ENCODE measurements around the gene NUP93. TPM values are rescaled to one million over a fixed set of nuclear protein-coding genes. Genes with fewer than 3 reads are reported as not detected.

NUP93 gene
- total RNA-seq, 1 experiment from 2014 or later: 74.7 TPM

- peaks cover 16% of the 10 kb centered on the region; the same call in 1 of the 2 replicates for H3K36me3 ChIP-seq (ENCODE audit: low read depth)
- ChIA-PET POLR2A (ENCODE audit: unreplicated experiment) (no interaction called here), CTCF (no interaction called here)
- H3K4me3 ChIP-seq: no peak overlapping the region
- no peak overlapping the region for H3K4me2 ChIP-seq
- no peaks in the 10 kb centered on the region for H3K9me3 ChIP-seq (ENCODE audit: insufficient read depth, low read depth)
- no TSS peak for BruUV-seq (replicated peaks)
- intact Hi-C loops (cut with micrococcal nuclease; ENCODE audit: unreplicated experiment): no loop called here
- no peak overlapping the region for H3K27ac ChIP-seq
- no peak for DNase-seq
- TF ChIP-seq EZH2 (IDR thresholded peaks at IDR 0.05; ENCODE audit: low read depth) (no peak), CTCF (conservative IDR thresholded peaks at IDR 0.05) (no peak)
- no peaks in the 10 kb centered on the region for H3K4me1 ChIP-seq (replicated peaks; ENCODE audit: insufficient read depth)
- H2AFZ ChIP-seq: no peak overlapping the region
- no peaks in the 10 kb centered on the region for H3K9me2 ChIP-seq (ENCODE audit: insufficient read depth)
- H3K27me3 ChIP-seq (ENCODE audit: insufficient read depth, low read depth): no peaks in the 10 kb centered on the region
- H3F3A ChIP-seq (ENCODE audit: insufficient read depth, low read depth): no peaks in the 10 kb centered on the region
- H3K79me2 ChIP-seq (ENCODE audit: low read depth): no peaks in the 10 kb centered on the region
- H4K20me1 ChIP-seq (ENCODE audit: insufficient read depth): no peaks in the 10 kb centered on the region
These were observed 100.7 kb downstream of the NUP93 start for GRCh38 chr16:56830669-56831068.

DNA sequence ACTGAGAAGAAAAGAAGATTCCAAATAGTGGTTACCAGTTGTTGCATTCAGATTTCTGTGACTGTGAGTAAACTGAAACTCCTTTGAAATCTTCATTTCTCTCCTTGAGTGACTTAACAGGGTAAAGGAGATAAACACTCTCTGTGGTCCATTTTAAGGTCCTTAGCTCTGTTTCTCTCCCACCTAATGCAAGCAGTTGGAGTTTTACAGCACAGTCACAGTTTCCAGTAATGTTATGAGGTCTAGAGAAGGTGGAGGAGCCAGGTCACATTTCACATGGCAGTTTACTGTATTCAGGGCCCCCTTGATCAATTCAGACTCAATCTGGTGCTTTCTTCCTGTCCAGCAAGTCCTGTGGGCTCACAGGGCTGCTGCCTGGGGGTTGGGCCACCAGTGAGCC, 102.8 kb downstream of the NUP93 start:
- no peaks in the 10 kb centered on the region for H3K27me3 ChIP-seq (ENCODE audit: insufficient read depth, low read depth)
- intact Hi-C loops (cut with micrococcal nuclease; ENCODE audit: unreplicated experiment): no loop called here
- CTCF ChIA-PET: interaction anchor here (0.6 kb wide), 1 partner anchor 62 kb away, joined by 4 read pairs; no protein-coding TSS in a partner anchor
- no peaks in the 10 kb centered on the region for H3F3A ChIP-seq (ENCODE audit: insufficient read depth, low read depth)
- no peak overlapping the region for H2AFZ ChIP-seq
- H3K9me3 ChIP-seq (ENCODE audit: insufficient read depth, low read depth): no peaks in the 10 kb centered on the region
- no peaks in the 10 kb centered on the region for H3K9me2 ChIP-seq (ENCODE audit: insufficient read depth)
- no peak for DNase-seq
- no peaks in the 10 kb centered on the region for H4K20me1 ChIP-seq (ENCODE audit: insufficient read depth)
- peaks cover 20% of the 10 kb centered on the region; the same call in 1 of the 2 replicates for H3K36me3 ChIP-seq (ENCODE audit: low read depth)
- TF ChIP-seq CTCF (conservative IDR thresholded peaks at IDR 0.05) (no peak), EZH2 (IDR thresholded peaks at IDR 0.05; ENCODE audit: low read depth) (no peak)
- BruUV-seq (replicated peaks): no TSS peak
- no peak overlapping the region for H3K27ac ChIP-seq
- POLR2A ChIA-PET (ENCODE audit: unreplicated experiment): no interaction called here
- no peak overlapping the region for H3K4me2 ChIP-seq
- H3K4me3 ChIP-seq: no peak overlapping the region
- H3K79me2 ChIP-seq (ENCODE audit: low read depth): no peaks in the 10 kb centered on the region
- no peaks in the 10 kb centered on the region for H3K4me1 ChIP-seq (replicated peaks; ENCODE audit: insufficient read depth)

GRCh38 chr16:56833243-56833970, 103.5 kb downstream of the NUP93 start:
- Histone ChIP-seq H3F3A (ENCODE audit: insufficient read depth, low read depth) (no peaks in the 10 kb centered on the region), H3K36me3 (ENCODE audit: low read depth) (peaks cover 23% of the 10 kb centered on the region; the same call in 1 of the 2 replicates), H3K27ac (no peak overlapping the region), H3K9me2 (ENCODE audit: insufficient read depth) (no peaks in the 10 kb centered on the region), H2AFZ (no peak overlapping the region), H3K4me2 (no peak overlapping the region), H3K4me3 (no peak overlapping the region), H4K20me1 (ENCODE audit: insufficient read depth) (no peaks in the 10 kb centered on the region), H3K79me2 (ENCODE audit: low read depth) (no peaks in the 10 kb centered on the region), H3K9me3 (ENCODE audit: insufficient read depth, low read depth) (no peaks in the 10 kb centered on the region), H3K27me3 (ENCODE audit: insufficient read depth, low read depth) (no peaks in the 10 kb centered on the region), H3K4me1 (replicated peaks; ENCODE audit: insufficient read depth) (no peaks in the 10 kb centered on the region)
- TF ChIP-seq CTCF (conservative IDR thresholded peaks at IDR 0.05) (no peak), EZH2 (IDR thresholded peaks at IDR 0.05; ENCODE audit: low read depth) (no peak)
- ChIA-PET POLR2A (ENCODE audit: unreplicated experiment) (no interaction called here), CTCF (interaction anchor here (0.6 kb wide), 1 partner anchor 61 kb away, joined by 4 read pairs; no protein-coding TSS in a partner anchor)
- no TSS peak for BruUV-seq (replicated peaks)
- DNase-seq: no peak
- intact Hi-C loops (cut with micrococcal nuclease; ENCODE audit: unreplicated experiment): no loop called here
